ENCODE measurements around the gene PCDHGA5.
"Not testable (repeated sequence)": the region's sequence is repeated elsewhere in the genome, so short reads cannot be mapped to it uniquely, and the experiment has no call there.

PCDHGA5 gene

GRCh38 chr5:141354900-141355469 is 9.0 kb upstream of the PCDHGA5 start, which contains the start of gene PCDHGA4:
Gene PCDHGA4 (plus strand): TSS chr5:141355021. CDS start chr5:141355108, 87 bp downstream.
- no peak for DNase-seq

- DNase-seq, result no peak
Observed at GRCh38 chr5:141355641-141356040, 8.3 kb upstream of the PCDHGA5 start.

- no peak for DNase-seq
Observed at GRCh38 chr5:141356133-141356532, 7.8 kb upstream of the PCDHGA5 start.

- no peak for DNase-seq
Observed at GRCh38 chr5:141356950-141357349, 7.0 kb upstream of the PCDHGA5 start.

- DNase-seq, result peak; percentile 15
Observed at GRCh38 chr5:141359790-141360426, 4.1 kb upstream of the PCDHGA5 start, which contains the start of gene PCDHGB2. Gene PCDHGB2 (plus strand): TSS chr5:141359994. CDS start chr5:141360136, 142 bp downstream.

GRCh38 chr5:141360685-141361084 is 3.3 kb upstream of the PCDHGA5 start:
- DNase-seq, result no peak

DNA sequence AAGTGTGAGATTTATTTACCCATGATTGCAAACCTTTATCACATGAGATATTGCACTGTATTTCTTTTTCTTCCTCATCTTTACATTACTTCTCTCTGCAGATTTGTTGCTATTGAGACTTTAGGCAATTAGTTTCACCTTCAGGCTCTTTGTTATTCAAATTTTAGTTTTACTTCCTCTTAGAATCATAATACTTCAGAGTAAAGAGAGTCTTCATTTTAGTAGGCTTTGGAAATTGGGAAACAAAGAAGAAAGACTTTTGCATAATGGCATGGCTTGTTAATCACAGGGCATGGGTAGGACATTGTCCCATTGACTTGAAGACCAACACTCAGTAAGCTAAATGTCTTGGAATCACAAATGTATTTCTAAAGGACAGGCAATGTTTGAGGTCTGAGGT is 1.2 kb upstream of the PCDHGA5 start:
- no peak for DNase-seq

- DNase-seq, result no peak
Observed at GRCh38 chr5:141366016-141366896, 2.3 kb downstream of the PCDHGA5 start.

GRCh38 chr5:141369994-141370848 is 6.3 kb downstream of the PCDHGA5 start, which contains the start of gene PCDHGB3:
Gene PCDHGB3 (plus strand): TSS chr5:141370242. CDS start chr5:141370395, 153 bp downstream.
- no peak for DNase-seq

GRCh38 chr5:141371572-141372475 is 7.9 kb downstream of the PCDHGA5 start:
- no peak for DNase-seq

DNA sequence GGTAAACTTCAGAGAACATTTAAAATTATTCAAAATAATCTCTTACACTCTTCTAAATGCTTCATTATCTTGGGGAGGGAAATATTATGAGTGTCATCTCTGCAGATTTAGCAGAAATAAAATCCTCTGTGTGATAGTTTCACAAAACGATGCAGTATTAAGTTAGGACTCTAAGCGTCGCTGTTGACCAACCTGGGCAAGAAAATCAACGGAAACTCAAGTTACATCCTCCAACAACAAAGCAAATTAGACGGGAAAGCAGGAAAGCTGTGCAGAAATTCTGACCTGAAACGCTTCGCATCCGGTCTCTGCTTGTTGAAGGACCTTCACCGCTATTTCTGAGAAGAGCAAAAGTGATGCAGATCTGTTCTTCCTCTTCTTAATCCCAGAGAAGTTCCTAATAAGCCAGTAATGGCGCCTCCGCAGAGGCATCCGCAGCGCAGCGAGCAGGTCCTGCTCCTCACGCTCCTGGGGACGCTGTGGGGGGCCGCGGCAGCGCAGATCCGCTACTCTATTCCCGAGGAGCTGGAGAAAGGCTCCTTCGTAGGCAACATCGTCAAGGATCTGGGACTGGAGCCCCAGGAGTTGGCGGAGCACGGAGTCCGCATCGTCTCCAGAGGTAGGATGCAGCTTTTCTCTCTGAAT is 9.8 kb downstream of the PCDHGA5 start, which contains the start of gene PCDHGA6:
PCDHGA6 (plus strand) TSS at position 219 of the 645 bp plus-strand sequence; CDS start at position 412, 193 bp downstream.
- no peak for DNase-seq

- no peak for DNase-seq
Observed at GRCh38 chr5:141374627-141375026, 10.7 kb downstream of the PCDHGA5 start.

DNA sequence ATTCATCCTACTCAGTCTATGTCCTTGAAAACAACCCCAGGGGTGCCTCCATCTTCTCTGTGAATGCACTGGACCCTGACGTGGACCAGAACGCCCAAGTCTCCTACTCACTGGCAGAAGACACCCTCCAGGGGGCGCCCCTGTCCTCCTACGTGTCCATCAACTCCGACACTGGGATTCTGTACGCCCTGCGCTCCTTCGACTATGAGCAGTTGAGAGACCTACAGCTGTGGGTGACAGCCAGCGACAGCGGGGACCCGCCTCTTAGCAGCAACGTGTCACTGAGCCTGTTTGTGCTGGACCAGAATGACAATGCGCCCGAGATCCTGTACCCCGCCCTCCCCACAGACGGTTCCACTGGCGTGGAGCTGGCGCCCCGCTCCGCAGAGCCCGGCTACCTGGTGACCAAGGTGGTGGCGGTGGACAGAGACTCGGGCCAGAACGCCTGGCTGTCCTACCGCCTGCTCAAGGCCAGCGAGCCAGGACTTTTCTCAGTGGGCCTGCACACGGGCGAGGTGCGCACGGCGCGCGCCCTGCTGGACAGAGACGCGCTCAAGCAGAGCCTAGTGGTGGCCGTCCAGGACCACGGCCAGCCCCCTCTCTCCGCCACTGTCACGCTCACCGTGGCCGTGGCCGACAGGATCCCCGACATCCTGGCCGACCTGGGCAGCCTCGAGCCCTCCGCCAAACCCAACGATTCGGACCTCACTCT is 11.6 kb downstream of the PCDHGA5 start:
- not testable (repeated sequence) for DNase-seq

GRCh38 chr5:141382469-141383294 is 18.7 kb downstream of the PCDHGA5 start, which contains the start of gene PCDHGA7:
Gene PCDHGA7 (plus strand): TSS chr5:141382742. CDS start chr5:141382900, 158 bp downstream.
- no peak for DNase-seq

- no peak for DNase-seq
Observed at GRCh38 chr5:141383345-141383744, 19.4 kb downstream of the PCDHGA5 start.

DNA sequence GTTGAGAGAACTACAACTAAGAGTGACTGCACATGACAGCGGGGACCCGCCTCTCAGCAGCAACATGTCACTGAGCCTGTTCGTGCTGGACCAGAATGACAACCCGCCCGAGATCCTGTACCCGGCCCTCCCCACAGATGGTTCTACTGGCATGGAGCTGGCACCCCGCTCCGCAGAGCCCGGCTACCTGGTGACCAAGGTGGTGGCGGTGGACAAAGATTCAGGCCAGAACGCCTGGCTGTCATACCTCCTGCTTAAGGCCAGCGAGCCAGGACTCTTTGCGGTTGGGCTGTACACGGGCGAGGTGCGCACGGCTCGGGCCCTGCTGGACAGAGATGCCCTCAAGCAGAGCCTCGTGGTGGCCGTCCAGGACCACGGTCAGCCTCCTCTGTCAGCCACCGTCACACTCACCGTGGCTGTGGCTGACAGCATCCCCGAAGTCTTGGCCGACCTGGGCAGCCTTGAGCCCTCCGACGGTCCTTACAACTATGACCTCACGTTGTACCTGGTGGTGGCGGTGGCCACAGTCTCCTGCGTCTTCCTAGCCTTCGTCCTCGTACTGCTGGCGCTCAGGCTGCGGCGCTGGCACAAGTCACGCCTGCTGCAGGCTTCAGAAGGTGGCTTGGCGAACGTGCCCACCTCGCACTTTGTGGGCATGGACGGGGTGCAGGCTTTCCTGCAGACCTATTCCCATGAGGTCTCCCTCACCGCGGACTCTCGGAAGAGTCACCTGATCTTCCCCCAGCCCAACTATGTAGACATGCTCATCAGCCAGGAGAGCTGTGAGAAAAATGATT is 20.7 kb downstream of the PCDHGA5 start:
- DNase-seq, result no peak

DNA sequence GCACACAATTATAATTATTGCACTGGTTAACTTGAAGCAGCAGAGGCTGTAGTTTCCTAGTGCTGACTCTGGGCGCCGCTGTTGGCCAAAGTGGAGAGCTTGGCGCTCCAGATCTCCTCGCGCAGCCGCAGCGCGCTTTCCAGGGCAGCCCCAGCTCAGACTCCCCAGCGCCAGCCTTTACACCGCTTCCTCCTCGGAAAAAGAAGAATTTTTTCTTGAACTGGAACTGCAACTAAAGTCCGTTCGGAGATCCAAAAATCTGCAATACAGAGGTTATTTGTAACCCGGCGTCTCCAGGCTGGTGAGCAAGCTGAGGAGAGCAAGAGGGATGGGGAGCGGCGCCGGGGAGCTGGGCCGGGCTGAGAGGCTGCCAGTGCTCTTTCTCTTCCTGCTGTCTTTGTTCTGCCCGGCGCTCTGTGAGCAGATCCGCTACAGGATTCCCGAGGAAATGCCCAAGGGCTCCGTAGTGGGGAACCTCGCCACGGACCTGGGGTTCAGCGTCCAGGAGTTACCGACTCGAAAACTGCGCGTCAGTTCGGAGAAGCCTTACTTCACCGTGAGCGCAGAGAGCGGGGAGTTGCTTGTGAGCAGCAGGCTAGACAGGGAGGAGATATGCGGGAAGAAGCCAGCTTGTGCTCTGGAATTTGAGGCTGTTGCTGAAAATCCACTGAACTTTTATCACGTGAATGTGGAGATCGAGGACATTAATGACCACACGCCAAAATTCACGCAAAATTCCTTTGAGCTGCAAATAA is 23.8 kb downstream of the PCDHGA5 start, which contains the start of gene PCDHGB4:
PCDHGB4 (plus strand) TSS at position 142 of the 755 bp plus-strand sequence; CDS start at position 329, 187 bp downstream.
- DNase-seq, result peak; percentile 22
